Measurements from ENCODE around the gene BABAM2.

GRCh38 chr2:28344756-28345373, 454.3 kb downstream of the BABAM2 start:
- TF ChIP-seq, protein P1, sequence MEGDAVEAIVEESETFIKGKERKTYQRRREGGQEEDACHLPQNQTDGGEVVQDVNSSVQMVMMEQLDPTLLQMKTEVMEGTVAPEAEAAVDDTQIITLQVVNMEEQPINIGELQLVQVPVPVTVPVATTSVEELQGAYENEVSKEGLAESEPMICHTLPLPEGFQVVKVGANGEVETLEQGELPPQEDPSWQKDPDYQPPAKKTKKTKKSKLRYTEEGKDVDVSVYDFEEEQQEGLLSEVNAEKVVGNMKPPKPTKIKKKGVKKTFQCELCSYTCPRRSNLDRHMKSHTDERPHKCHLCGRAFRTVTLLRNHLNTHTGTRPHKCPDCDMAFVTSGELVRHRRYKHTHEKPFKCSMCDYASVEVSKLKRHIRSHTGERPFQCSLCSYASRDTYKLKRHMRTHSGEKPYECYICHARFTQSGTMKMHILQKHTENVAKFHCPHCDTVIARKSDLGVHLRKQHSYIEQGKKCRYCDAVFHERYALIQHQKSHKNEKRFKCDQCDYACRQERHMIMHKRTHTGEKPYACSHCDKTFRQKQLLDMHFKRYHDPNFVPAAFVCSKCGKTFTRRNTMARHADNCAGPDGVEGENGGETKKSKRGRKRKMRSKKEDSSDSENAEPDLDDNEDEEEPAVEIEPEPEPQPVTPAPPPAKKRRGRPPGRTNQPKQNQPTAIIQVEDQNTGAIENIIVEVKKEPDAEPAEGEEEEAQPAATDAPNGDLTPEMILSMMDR (IDR thresholded peaks at IDR 0.05; ENCODE audit: low read length), result no peak
- no peak for TF ChIP-seq EZH2phosphoT487 (IDR thresholded peaks at IDR 0.05; ENCODE audit: low read length)
- no peak for TF ChIP-seq EZH2 (optimal IDR thresholded peaks at IDR 0.05; ENCODE audit: low read depth, low read length)
